Activated CD8-positive, alpha-beta memory T cell treated with anti-CD3 and anti-CD28 coated beads, Interleukin-2, amount 50 U/mL, for 1 hour (primary cell): Measurements from ENCODE around the gene PHF21B.

ENCODE experiments used
- DNase-seq: peaks from one replicate; pipeline ENCODE4 v3.0.0-alpha.2; 2020; ENCODE audit errors: extremely low read depth

The PHF21B gene

DNA sequence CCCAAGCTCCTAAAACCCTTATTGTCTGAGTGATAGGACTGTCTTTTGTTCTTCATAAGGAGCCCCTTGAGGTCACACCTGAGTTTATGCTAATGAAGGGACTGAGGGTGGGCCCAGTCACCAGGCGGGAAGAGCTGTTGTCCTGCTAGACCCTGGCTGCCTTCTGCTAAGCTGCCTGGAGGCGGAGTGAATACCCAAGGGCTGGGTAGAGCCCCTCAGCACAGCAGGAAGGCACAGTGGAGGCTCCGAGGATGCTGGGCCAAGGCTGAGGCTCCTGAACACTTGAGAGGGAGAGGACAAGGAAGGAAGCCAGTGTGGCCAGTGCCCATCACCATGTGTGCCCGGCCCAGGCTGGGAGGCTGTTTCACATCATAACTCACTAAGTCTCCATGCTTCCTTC is 4.8 kb upstream of the PHF21B start:
- no peak for DNase-seq

DNA sequence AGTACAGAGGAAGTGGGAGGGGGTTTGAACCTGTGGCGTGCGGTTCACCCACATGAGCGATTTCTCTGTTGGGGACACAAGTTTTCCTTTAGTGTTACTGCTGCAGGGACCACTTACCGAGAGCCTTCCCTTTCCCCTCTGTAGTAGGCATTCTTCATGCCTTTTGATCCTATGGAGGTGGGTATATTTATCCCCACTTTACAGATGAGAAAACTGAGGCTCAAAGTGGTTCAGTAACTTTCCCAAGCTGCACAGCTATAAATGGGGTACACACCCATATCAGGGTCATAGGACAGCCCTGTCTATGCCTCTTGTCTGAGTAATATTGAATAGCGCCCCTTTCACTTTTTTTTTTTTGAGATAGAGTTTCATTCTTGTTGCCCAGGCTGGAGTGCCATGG is 3.3 kb upstream of the PHF21B start:
- no peak for DNase-seq

DNA sequence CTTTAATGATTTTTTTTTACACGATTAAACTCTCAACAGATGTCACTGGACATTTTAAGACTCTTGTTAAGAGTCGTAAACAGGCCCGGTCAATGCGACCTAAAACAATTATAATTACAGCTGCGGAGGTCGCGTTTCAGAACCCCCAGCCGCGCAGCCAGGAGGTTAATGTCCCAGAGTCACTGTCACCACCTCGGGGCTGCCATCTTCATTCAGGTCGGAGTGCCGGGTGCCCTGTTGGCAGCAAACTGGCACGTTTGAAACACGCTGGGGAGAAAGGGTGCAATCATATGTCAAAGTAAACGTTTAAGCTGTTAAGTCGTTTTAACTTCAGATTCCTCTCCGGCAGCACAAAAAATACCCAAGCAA is 711 bp upstream of the PHF21B start:
- no peak for DNase-seq

DNA sequence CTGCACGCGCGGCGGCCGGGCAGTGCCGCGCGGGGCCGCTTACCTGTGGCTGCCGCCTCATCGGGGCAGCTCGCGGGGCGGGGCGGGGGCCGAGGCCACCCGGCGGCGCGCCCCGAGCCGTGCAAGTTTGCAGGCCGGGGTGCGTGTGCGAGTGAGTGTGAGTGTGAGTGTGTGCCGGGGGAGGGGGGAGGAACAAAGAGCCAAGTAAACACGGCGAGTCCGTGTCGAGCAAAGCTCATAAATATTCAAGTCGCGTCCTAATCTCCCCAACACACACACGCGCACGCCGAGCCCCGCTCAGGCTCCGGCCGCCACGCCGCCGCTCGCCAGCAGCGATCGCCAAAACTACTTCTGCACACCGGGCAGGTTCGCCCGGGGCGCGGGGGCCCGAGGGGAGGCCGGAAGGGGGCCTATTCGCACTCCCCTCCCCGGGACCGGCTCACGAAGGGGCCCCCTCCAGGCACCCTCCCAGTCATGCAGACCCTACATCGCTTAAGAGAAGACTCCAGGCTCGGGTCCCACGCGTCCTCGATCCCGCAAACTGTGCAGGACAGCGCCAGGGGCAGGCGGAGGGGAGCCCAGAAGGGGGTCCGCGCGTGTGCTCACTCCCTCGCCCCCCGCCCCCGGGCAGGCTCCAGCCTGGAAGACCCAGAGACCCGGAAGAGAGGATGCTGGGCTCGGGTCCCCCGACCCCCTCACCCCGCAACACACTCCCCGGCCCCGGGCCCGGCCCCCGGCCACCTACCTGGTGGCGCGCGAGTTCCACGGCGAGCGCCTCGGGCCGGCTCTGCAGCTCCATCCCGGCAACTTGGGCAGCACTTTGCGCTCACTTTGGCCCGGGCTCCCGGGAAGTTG is 827 bp downstream of the PHF21B start:
- no peak for DNase-seq

DNA sequence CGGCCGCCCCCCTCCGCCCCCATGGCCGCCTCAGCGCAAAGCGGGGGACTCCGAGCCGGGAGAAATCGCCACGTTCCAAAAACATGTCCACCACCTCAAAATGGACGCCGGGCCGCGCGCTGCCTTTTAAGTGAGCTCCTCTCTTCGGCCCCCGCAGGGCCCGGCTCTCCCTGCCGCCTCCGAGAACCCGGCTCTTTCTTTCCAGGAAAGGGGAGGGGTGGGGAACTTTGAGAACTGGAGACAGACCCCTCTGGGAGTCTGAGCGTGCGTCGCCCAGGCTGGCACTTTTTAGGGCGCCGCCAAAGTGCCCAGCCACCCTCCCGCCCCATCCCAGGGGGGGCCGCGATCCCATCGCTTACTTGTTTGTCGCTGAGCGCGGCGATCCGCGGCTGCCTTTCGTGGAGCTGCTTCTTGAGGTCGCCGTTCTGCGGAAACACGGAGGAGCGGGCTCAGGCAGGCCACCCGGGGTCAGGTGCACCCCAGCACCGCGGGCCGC is 1.6 kb downstream of the PHF21B start:
- DNase-seq: no peak

DNA sequence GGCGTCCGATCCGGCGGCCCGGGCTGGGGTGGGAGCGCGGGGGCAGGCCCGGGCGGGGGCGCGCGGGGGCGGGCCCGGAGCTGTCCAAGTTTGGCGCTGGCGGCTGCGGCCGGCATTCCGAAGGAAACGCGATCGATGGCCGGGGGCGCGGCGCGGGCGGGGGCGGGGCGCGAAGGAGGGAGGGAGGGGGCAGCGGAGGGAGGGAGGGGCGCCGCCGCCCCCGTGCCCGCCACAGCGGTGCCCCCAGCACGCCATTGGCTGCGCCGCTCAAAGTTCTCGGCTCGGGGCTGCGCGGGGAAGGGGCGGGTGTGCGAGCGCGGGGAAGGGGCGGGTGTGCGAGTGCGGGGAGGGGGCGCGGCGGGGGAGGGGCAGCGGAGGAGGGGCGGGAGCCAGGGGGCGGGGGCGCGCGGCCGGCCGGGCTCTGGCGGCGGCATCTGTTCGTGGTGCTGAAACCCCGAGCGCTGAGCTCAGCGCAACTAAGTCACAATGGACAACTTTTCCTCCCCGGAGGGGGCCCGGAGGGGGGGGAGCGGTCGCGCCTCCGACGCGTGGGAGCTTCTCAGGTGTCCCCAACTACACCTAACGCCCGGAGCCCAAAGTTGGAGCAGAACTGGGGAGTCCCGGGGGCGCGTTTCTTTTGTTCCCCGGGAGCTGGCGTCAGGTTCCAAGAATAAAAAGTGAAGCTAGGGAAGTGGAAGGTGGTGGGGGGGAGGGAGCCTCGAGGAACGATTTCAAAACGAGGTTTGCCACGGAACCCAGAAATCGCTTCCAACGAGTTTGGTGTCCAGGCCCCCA is 2.2 kb downstream of the PHF21B start:
- no peak for DNase-seq

DNA sequence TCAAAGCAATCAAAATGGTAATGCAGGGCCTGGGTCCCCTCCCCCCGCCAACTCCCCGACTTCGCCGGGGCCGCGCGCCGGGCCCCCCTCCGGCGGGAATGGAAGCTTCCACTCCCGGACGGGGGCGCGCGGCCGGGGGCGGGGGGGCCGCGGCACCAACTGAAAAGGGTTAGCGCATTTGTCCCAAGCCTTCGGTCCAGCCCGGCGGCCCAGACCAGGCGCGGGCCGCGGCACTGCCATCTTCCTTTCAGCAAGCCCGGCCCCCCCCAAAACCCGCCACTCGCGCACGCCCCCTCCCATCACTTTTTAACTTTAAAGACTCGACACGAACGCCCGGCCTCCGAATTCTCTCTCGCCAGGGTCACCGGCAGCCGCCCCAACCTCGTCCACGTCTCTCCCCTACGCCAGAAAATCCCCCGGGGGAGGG is 2.8 kb downstream of the PHF21B start:
- no peak for DNase-seq

DNA sequence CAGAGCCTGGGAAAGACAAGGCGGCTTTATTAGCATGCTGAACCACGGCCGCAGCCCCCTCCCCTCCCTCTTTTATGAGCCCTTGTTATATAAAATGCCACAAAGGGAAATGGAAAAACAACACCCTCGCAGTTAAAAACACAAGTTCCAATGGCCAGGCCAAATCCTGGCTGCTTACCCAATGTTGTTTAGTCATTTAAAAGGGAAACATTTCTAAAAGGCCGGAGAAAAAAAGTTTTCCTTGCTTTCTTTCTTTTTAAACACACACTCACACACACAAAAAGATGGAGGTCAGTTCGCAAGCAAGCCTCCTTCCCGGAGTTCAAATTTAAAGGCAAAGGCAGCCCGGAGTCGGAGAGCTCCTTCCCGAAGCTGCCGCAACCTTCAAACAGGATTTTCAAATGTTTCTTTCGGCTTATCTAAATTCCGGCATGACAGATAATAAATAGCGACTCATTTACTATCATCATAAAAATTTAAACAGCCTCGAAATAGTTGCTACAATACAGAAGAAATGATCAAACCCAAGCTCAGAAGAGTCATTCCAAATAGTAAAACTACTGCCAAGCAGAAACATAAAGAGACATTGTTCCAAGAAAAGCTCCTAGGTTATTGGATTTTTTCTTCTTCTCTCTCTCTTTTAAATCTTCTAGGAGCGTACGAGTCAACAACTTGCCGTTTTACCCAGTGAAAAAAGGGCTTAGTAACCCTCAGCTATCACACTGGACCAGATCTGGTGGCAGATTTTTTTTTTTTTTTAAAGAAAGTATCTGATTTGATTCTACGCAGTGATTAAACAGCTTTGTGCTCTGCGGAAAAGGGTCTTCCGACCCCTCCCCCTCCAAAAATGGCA is 3.5 kb downstream of the PHF21B start:
- no peak for DNase-seq

DNA sequence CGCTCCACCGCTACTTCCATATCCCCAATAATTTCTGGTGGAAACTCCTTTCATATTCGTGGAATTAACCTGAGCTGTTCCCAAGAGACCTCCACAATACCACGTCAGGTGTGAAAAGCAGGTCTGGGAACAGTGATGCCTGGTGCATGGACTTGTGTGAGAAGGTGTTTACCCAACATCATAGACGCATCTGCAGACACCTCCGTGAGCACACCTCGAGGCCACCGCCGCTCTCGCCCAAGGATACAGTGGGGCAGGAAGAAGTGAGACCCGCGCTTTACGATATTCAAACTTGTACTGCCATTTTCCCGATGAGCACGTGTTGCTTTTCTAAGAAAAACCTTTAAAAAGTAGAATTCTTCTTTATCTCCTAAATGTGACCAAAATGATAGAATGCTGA is 8.2 kb downstream of the PHF21B start:
- no peak for DNase-seq

DNA sequence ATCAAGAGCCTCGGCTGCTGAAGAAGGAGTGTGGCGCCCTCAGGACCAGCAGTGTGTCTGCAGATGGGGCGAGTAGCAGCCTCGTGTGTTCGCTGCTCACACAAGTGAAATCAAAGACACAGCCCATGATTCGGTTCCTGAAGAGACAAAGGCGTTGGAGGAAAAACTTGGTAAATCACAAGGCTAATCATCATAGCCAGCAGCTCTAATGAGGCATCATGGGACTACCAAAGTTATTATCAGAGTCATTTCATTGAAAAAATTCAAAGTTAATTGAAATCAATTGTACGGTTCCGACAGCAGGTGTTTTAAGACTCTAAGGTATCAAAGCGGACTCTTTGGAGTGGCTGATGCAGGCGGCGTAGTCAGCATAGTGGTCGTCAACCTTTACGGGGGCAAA is 9.5 kb downstream of the PHF21B start:
- no peak for DNase-seq

DNA sequence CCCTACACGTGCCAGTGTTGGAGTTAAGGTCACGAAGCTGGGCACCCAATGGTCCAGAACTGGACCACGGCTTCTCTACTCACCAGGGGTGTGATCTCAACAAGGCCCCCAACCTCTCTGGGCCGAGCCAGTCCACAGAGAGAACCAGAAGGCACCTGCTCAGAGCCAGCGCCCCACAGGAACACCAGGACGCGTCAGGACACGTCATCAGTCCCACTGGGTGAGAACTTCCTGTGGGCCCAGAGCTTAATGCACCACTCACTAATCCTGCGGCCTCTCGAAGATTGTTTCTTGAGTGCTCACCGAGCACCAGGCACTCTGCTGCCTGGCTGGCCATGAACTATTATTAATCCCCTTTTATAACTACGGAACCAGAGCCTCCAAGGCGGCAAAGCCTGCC is 10.1 kb downstream of the PHF21B start:
- no peak for DNase-seq

DNA sequence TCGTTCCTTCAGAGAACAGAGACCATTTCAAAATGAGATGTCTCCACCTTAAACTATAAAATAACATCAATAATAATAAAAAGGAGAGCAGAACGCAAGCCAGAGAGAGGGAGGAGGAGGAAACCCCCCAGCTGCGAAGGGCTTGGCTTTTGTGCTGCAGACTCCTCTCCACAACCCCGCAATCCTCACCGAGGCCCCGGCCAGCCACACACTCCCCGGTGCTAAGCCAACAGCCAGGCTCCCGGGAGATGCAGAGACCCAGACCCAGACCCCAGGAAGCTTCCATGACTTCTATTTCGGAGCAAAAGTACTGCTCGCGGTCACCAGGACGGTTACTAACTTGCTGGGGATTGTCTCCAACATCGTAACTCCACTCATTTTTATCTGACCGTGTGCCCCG is 10.6 kb downstream of the PHF21B start:
- no peak for DNase-seq

DNA sequence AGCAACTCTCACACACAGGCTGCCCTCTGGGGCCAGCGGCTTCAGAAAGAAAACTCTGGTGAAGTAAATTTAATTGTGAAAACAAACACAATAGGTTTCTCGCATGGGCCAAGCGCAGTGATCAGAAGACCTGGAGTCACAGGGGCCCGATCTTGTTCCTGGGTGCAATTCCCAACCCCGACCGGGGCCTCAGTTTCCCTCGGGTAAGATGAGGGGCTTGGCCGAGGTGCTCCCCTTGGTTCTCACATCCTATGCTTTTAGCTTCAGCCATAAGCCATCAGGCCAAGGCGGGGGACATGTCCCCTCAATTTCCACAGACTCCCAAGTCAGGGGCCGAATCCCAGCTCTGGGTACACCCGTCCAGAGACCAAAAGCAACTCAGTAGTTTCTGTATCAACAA is 11.5 kb downstream of the PHF21B start:
- no peak for DNase-seq

DNA sequence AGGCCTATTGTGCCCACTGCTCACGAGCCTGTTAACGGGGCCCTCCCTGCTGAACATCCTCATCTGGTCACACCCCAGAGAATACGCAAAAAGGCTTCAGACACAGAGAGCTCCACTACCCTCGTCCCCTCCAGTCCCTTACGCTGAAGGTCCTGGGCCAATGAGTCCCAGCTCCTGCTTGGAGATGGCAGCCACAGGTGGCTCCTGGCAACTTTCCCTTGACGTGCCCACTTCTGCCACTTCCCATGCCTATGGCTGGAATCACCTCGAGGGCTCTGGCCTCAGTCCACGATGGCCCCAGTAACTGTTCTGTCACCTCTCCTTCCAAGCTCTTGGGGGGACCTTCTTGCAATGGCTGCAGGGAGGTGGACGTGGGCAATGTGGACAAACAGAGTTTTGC is 12.7 kb downstream of the PHF21B start:
- no peak for DNase-seq

DNA sequence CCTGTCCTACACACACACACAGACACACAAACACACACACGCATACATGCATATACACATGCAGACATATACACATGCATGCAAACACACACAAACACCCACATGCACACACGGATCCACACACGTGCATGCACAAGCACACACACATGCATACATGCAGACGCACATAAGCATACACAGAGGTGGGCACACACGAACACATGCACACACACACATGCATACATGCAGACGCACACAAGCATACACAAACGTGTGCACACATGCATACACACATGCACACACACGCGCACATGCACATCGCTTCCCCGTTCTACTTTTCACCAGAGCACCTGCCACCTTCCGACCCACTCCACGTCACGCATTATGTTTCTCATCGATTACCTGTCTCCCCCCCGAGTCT is 13.2 kb downstream of the PHF21B start:
- no peak for DNase-seq

DNA sequence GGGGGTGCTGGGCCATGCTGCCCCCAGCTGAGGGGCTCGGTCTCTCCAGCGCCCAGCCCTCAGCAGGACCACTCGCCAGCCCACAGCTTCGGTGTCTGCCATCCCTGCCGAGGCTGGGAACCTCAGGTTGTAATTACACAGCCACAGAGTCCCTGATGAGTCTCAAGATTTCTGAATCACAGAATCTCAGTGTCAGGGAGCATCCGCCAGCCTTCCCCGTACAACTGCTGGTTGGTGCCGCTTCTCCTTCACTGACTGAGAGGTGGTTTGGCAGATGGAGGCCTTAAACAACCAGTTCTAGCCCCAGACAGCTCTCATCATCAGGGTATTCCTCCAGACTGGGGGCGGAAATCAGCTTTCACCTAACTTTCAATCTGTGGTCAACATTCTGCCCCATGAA is 13.7 kb downstream of the PHF21B start:
- DNase-seq: no peak

DNA sequence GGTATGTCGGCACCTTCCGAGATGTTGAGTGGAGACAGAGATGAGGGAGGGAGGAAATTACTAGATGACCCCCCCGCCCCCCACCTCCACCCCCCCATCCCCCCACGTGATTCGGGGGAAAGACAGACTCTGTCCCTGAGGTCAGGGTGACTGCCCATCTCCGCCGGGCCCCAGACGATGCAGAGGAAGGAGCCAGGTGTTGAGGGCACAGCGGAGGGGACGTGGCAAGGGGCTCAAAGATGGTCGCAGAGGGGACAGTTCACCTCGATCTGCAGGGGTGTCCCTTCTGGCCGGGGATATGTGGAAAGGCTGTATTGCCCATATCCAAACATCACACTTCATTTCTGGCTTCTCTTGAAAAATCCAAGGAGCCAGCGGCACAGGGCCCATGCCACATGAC is 14.1 kb downstream of the PHF21B start:
- no peak for DNase-seq

DNA sequence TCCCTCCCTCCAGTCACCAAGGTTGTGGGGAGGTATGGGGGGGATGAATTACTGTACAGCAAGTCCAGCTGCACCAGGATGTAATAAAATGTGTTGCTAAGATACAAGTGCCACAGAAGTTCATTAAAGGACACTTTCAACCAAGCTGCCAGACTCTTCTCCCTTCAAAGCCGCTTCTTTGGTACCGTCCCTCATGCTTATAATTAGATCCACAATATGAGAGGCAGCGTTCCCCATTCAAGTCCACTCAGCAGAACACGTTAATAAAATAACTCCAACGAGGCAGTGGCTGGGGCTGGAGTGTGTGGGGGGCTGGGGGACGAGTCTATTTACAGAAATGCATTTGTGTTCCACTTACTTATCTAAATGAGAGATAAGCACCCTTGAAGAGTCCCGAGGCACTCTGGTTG is 14.7 kb downstream of the PHF21B start:
- no peak for DNase-seq

DNA sequence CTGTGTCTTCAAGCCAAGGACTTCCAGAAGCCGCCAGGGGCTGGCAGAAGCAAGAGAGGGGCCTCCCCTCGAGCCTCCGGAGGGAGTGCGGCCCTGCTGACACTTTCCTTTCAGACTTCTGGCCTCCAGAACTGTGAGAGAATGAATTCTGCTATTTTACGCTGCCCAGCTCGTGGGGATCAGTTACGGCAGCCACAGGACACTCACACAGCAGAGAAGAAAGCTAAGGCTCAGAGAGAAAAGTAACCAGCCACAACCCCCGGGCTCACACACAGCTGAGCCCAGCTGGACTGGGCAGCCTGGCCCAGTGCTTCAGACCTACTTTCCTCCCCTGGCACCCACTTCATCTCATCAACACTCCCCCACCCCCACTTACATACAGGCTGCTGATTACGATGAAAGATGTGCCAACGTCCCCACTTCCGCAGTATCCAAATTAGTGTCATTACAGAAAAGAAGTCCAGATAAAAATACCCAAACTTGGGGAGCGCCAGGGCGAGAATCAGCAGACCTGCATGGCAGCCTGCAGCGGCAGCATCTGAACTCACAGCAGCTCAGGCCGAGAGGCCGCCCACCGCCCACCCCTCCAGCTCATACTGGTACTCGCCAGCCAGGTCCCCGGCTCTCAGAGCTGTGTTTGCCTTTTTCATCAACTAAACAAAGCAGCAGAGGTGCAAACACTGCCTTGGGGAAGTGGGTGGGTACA is 15.3 kb downstream of the PHF21B start:
- DNase-seq: no peak

DNA sequence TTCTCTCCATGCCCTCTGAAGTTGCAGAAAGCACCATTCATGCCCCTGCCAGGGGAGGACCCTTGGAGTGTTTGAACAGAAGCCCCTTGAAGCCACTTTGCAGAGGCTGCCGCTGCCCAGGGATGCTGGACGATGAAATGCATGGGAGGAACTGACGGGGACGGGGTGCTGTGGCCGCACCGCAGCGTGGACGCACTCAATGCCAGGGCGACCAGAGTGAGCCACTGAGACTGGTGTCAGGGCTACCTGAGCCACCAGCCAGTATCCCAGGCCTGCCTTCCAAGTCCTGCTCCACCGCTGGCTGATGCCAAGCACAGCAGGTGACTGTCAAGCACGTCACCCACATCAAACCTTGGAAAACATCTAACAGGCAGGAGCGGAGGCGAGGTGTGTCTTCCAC is 17.6 kb downstream of the PHF21B start:
- no peak for DNase-seq

DNA sequence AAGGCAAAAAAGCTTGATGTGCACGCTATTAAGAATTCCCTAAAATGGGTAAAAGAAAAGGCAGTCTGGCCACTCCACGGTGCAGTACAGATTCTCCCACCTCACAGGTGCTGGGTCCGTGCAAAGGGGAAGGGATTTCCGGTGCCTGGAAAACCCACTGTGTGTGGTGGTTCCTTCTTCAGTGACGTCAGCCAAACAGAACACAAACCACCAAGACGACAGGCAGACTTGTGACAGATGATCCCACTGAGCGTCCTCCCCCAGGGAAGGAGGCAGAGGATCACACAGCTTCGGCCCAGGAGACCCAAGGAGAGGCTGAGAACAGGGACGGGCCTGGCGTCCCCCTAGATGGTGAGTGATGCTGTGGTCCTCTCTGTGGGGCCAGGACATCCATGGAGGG is 18.6 kb downstream of the PHF21B start:
- DNase-seq: no peak

DNA sequence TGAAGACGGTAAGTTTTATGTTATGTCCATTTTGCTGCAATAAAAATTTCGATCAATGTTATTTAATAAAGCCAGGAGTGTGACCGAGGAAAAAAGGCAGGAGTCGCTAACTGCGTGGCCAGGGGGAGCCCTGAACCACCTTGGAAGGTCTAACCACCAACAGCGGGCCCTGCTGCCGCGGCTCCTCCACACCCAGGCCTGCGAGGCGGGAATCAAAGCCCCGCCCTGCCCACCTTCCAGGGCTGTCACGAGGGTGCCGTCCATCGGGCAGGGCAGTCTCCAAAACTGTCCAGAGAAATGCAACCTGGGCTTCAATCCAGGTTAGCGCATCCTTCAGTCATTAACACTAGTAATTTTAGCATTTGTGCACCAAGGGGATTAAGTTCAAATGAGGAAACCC is 19.0 kb downstream of the PHF21B start:
- no peak for DNase-seq
